ENCODE measurements around the gene ARHGEF37.
"Not testable (repeated sequence)": the region's sequence is repeated elsewhere in the genome, so short reads cannot be mapped to it uniquely, and the experiment has no call there.

- not testable (repeated sequence) for TF ChIP-seq CTCF (IDR thresholded peaks at IDR 0.05; ENCODE audit: control extremely low read depth in 1 of 3, insufficient read depth in 1 of 3, low read depth in 1 of 3, low read length in 3 of 3); YY1 (IDR thresholded peaks at IDR 0.05; ENCODE audit: low read depth, low read length)
Measured at GRCh38 chr5:149649730-149650129, 68.4 kb downstream of the ARHGEF37 start.
